Renal pelvis (tissue), 4 donors: ENCODE results near the gene CRYZL1. TPM values are rescaled to one million over a fixed set of nuclear protein-coding genes. Genes with fewer than 3 reads are reported as not detected.

Source experiments
- DNase-seq: peaks from one replicate; pipeline ENCODE4 v3.0.0-alpha.2; 2013
- polyA plus RNA-seq, 3 donors: library from polyadenylated mRNA; unstranded; fragments of 120-200 nt; gene quantifications; one replicate each; pipeline ENCODE4 v1.2.1, GENCODE V29; 2013; ENCODE audit not compliant: insufficient read length in 3 of 3

The CRYZL1 gene
- polyA plus RNA-seq, 3 donors, result 56.3 to 73.7 (median 67.9) TPM

- DNase-seq, result no peak
Observed at GRCh38 chr21:33572350-33572749, 69.2 kb downstream of the CRYZL1 start.

- no peak for DNase-seq
Observed at GRCh38 chr21:33569991-33570390, 71.5 kb downstream of the CRYZL1 start.

- DNase-seq, result no peak
Observed at GRCh38 chr21:33568448-33568847, 73.1 kb downstream of the CRYZL1 start.

GRCh38 chr21:33567914-33568313, 73.6 kb downstream of the CRYZL1 start:
- no peak for DNase-seq

- no peak for DNase-seq
Observed at GRCh38 chr21:33566514-33566913, 75.0 kb downstream of the CRYZL1 start.

GRCh38 chr21:33562389-33562788, 79.2 kb downstream of the CRYZL1 start:
- DNase-seq, result no peak

- no peak for DNase-seq
Observed at GRCh38 chr21:33561373-33561772, 80.2 kb downstream of the CRYZL1 start.

- DNase-seq, result no peak
Observed at GRCh38 chr21:33560965-33561364, 80.6 kb downstream of the CRYZL1 start.

GRCh38 chr21:33559813-33560212, 81.7 kb downstream of the CRYZL1 start:
- no peak for DNase-seq

GRCh38 chr21:33558777-33559421, 82.6 kb downstream of the CRYZL1 start:
- DNase-seq, result no peak

GRCh38 chr21:33557447-33557846, 84.1 kb downstream of the CRYZL1 start:
- no peak for DNase-seq

- no peak for DNase-seq
Observed at GRCh38 chr21:33554982-33555344, 86.6 kb downstream of the CRYZL1 start.

GRCh38 chr21:33554236-33554981, 87.1 kb downstream of the CRYZL1 start:
- DNase-seq, result no peak

- no peak for DNase-seq
Observed at GRCh38 chr21:33552999-33553598, 88.4 kb downstream of the CRYZL1 start.

GRCh38 chr21:33552093-33552998, 89.2 kb downstream of the CRYZL1 start:
- DNase-seq, result no peak

- DNase-seq, result no peak
Observed at GRCh38 chr21:33551664-33552063, 89.9 kb downstream of the CRYZL1 start.

GRCh38 chr21:33550772-33551660, 90.5 kb downstream of the CRYZL1 start:
- DNase-seq, result no peak

- no peak for DNase-seq
Observed at GRCh38 chr21:33549848-33550771, 91.4 kb downstream of the CRYZL1 start.

GRCh38 chr21:33546086-33546485, 95.5 kb downstream of the CRYZL1 start:
- DNase-seq, result no peak
